GM10266 (cell line): Measurements from ENCODE around the gene ZBBX.
A peak's percentile ranks its signal among the peaks of the same experiment; 100 is the strongest.
"Not testable (repeated sequence)": the region's sequence is repeated elsewhere in the genome, so short reads cannot be mapped to it uniquely, and the experiment has no call there.

ENCODE experiments used
- DNase-seq: peaks from one replicate; pipeline ENCODE4 v3.0.0; 2012; ENCODE audit errors: extremely low spot score
- CTCF ChIP-seq: IDR thresholded peaks from 2 replicates; pipeline ENCODE4 v1.5.1; 2012; ENCODE audit warnings: mild to moderate bottlenecking, low read depth; ENCODE audit not compliant: control insufficient read depth, insufficient read depth; ENCODE audit errors: missing control alignments

ZBBX gene

GRCh38 chr3:167380004-167380689 is at the start of gene ZBBX:
TSS of gene ZBBX (minus strand) at chr3:167380297. CDS start at chr3:167372901, 7,396 bp downstream.
- TF ChIP-seq CTCF: peak; percentile 98

GRCh38 chr3:167426962-167427361 is 46.9 kb upstream of the ZBBX start:
- DNase-seq: not testable (repeated sequence)

More at GRCh38 chr3:167380004-167380689, at the start of gene ZBBX:
- DNase-seq: peak; percentile 78

- not testable (repeated sequence) for DNase-seq
Observed at GRCh38 chr3:167422396-167422795, 42.3 kb upstream of the ZBBX start.

GRCh38 chr3:167409611-167410010 is 29.5 kb upstream of the ZBBX start:
- no peak for TF ChIP-seq CTCF
- no peak for DNase-seq

GRCh38 chr3:167406876-167407492 is 26.9 kb upstream of the ZBBX start:
- peak; percentile 19 for DNase-seq
- peak; percentile 35 for TF ChIP-seq CTCF

- no peak for DNase-seq
Observed at GRCh38 chr3:167397826-167398225, 17.7 kb upstream of the ZBBX start.

GRCh38 chr3:167396075-167396474 is 16.0 kb upstream of the ZBBX start:
- TF ChIP-seq CTCF: no peak

More at GRCh38 chr3:167397826-167398225, 17.7 kb upstream of the ZBBX start:
- TF ChIP-seq CTCF: no peak

GRCh38 chr3:167394003-167394402 is 13.9 kb upstream of the ZBBX start:
- no peak for DNase-seq
- peak; percentile 21 for TF ChIP-seq CTCF

More at GRCh38 chr3:167396075-167396474, 16.0 kb upstream of the ZBBX start:
- DNase-seq: no peak
